Ovary (tissue), 3 donors: ENCODE measurements around the gene FOSL2.

Experiments used
- POLR2A ChIP-seq: fragments of 450-650 bp; IDR thresholded peaks from one replicate; pipeline ENCODE4 v1.6.1; 2017; ENCODE audit warnings: antibody characterized with exemption, mild to moderate bottlenecking, moderate library complexity
- TF ChIP-seq, protein P1 (sequence below), 3 donors: fragments of 450-650 bp in 2 of 3; fragments of 200-600 bp in 1 of 3; IDR thresholded peaks; one replicate each; pipeline versions ENCODE4 v1.5.1 to v1.8.0; 2016 to 2022; ENCODE audit warnings: antibody characterized with exemption in 3 of 3, mild to moderate bottlenecking in 1 of 3
- donor health status: DM: no; HTN: no; CAD: no.

DNA sequence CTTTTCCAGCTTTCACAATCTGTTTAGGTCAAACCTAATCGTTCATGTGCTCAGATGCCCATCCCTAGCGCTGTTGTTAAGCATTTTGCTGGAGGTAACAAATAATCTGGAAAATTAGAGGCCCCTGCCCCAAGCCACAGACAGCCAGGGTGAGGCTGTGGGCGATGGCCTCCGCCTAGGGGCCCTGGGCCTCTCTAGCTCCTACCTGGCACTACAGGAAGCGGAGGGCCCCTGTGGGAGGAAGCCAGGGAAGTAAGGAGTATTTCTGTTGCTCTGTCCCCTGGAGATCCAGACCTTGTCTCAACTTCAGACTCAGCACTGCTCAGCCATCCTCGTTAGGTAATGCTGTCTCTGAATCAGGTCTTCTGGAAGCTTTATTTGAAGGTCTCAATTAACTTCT lies 12.4 kb upstream of the FOSL2 start:
- TF ChIP-seq, protein P1, sequence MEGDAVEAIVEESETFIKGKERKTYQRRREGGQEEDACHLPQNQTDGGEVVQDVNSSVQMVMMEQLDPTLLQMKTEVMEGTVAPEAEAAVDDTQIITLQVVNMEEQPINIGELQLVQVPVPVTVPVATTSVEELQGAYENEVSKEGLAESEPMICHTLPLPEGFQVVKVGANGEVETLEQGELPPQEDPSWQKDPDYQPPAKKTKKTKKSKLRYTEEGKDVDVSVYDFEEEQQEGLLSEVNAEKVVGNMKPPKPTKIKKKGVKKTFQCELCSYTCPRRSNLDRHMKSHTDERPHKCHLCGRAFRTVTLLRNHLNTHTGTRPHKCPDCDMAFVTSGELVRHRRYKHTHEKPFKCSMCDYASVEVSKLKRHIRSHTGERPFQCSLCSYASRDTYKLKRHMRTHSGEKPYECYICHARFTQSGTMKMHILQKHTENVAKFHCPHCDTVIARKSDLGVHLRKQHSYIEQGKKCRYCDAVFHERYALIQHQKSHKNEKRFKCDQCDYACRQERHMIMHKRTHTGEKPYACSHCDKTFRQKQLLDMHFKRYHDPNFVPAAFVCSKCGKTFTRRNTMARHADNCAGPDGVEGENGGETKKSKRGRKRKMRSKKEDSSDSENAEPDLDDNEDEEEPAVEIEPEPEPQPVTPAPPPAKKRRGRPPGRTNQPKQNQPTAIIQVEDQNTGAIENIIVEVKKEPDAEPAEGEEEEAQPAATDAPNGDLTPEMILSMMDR (IDR thresholded peaks at IDR 0.05) = no peak
- TF ChIP-seq POLR2A = no peak
